Endodermal cell (in vitro differentiated cells): ENCODE results near the gene ADGRG6. TPM values are rescaled to one million over a fixed set of nuclear protein-coding genes. Genes with fewer than 3 reads are reported as not detected.

Experiments used
- DNase-seq: peaks from one replicate; pipeline ENCODE4 v3.0.0-alpha.2; 2017
- H3K27ac ChIP-seq: 2 replicates; pipeline ENCODE4 v1.5.1; 2013; ENCODE audit warnings: mild to moderate bottlenecking, low read depth, low read length, moderate library complexity
- H3K27me3 ChIP-seq: 2 replicates; pipeline ENCODE4 v1.6.1; 2013; ENCODE audit warnings: mild to moderate bottlenecking, low read length, moderate library complexity; ENCODE audit not compliant: insufficient read depth, control insufficient read depth, poor library complexity, severe bottlenecking
- H3K36me3 ChIP-seq: 2 replicates; pipeline ENCODE4 v1.7.0; 2013; ENCODE audit warnings: mild to moderate bottlenecking, low read length, moderate library complexity; ENCODE audit not compliant: control insufficient read depth, insufficient read depth
- H3K4me1 ChIP-seq: one replicate; pipeline ENCODE4 v1.7.0; 2013; ENCODE audit warnings: low read length; ENCODE audit not compliant: control insufficient read depth, insufficient read depth
- H3K4me3 ChIP-seq: 2 replicates; pipeline ENCODE4 v1.5.1; 2013; ENCODE audit warnings: mild to moderate bottlenecking, low read length, moderate library complexity
- H3K9ac ChIP-seq: 2 replicates; pipeline ENCODE4 v1.6.1; 2013; ENCODE audit warnings: mild to moderate bottlenecking, low read length, moderate library complexity; ENCODE audit not compliant: poor library complexity, severe bottlenecking; ENCODE audit errors: extremely low read depth
- H3K9me3 ChIP-seq: 2 replicates; pipeline ENCODE4 v1.6.1; 2013; ENCODE audit warnings: mild to moderate bottlenecking, low read length, moderate library complexity; ENCODE audit not compliant: control insufficient read depth
- H3K27ac Mint-ChIP-seq: 2 replicates; pipeline ENCODE4 v1.8.0; 2020; ENCODE audit warnings: mixed read lengths
- H3K27me3 Mint-ChIP-seq: 2 replicates; pipeline ENCODE4 v1.8.0; 2021; ENCODE audit warnings: mild to moderate bottlenecking, mixed read lengths; ENCODE audit not compliant: insufficient read depth
- H3K36me3 Mint-ChIP-seq: 2 replicates; pipeline ENCODE4 v1.8.0; 2020; ENCODE audit warnings: low read depth, mixed read lengths
- H3K4me1 Mint-ChIP-seq: 2 replicates; pipeline ENCODE4 v1.8.0; 2020; ENCODE audit warnings: mixed read lengths
- H3K4me3 Mint-ChIP-seq: 2 replicates; pipeline ENCODE4 v1.8.0; 2020; ENCODE audit warnings: mild to moderate bottlenecking, moderate library complexity, mixed read lengths
- H3K9me3 Mint-ChIP-seq: 2 replicates; pipeline ENCODE4 v1.8.0; 2020; ENCODE audit warnings: mild to moderate bottlenecking, mixed read lengths
- WGBS, 2 experiments: methylation state at CpG; one replicate each; pipeline versions ENCODE4 v1.1.5 to v1.1.7; 2013; ENCODE audit warnings: missing lambda C conversion rate in 2 of 2, mixed read lengths in 1 of 2; ENCODE audit not compliant: insufficient coverage in 1 of 2, insufficient read length in 1 of 2; 5-methylcytosine and 5-hydroxymethylcytosine counted together
- total RNA-seq, 2 donors: library from RNA; stranded (reverse); fragmentation: NEBNext Ultra II Directional in 1 of 2; extraction: Animal tissue kit (Norgen Biotek cat#: 25700) in 1 of 2; gene quantifications; 2 replicates in 1 of 2; 3 replicates in 1 of 2; pipeline ENCODE4 v1.2.1, GENCODE V29; 2021
- TF ChIP-seq, protein P1 (sequence below): fragments of 200-600 bp; sonication (generic); conservative IDR thresholded peaks from 2 replicates; pipeline ENCODE4 v1.5.0; 2021; ENCODE audit warnings: antibody characterized with exemption, mild to moderate bottlenecking

The ADGRG6 gene
- total RNA-seq, 2 donors from 2014 or later: 20.4 to 26.8 TPM

DNA sequence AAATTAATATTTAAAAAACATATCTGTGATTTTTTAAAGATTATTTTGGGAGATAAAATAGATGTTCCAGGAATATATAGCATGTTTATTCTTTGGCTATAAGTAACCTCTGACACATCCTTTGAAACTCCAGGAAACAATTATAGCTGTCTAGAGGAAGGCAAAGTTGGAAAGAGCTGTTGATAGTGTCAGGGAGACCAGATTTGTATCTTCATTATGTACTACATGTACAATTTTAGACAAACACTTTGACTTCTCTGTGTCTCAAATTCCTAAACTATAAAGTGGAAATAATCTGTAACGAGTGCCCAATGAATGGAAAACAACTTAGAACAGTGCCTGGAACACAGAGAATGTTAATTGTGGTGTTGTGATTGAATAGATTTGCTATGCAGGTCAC lies 25.6 kb upstream of the ADGRG6 start:
- Mint-ChIP-seq H3K36me3 (no peaks in the 10 kb centered on the region), H3K4me3 (no peak overlapping the region), H3K27ac (no peak overlapping the region), H3K4me1 (no peaks in the 10 kb centered on the region), H3K9me3 (no peaks in the 10 kb centered on the region), H3K27me3 (no peaks in the 10 kb centered on the region)
- no peaks in the 10 kb centered on the region for H3K9me3 ChIP-seq
- H3K27ac ChIP-seq: no peak overlapping the region
- 84% methylated on average over 1 of the region's 1 CpG; no CpG with 5 or more reads in 1 of the 2 experiments for WGBS, 2 experiments
- no peaks in the 10 kb centered on the region for H3K27me3 ChIP-seq
- DNase-seq: no peak
- no peaks in the 10 kb centered on the region for H3K36me3 ChIP-seq
- no peaks in the 10 kb centered on the region for H3K4me1 ChIP-seq
- no peak overlapping the region for H3K9ac ChIP-seq
- TF ChIP-seq, protein P1, sequence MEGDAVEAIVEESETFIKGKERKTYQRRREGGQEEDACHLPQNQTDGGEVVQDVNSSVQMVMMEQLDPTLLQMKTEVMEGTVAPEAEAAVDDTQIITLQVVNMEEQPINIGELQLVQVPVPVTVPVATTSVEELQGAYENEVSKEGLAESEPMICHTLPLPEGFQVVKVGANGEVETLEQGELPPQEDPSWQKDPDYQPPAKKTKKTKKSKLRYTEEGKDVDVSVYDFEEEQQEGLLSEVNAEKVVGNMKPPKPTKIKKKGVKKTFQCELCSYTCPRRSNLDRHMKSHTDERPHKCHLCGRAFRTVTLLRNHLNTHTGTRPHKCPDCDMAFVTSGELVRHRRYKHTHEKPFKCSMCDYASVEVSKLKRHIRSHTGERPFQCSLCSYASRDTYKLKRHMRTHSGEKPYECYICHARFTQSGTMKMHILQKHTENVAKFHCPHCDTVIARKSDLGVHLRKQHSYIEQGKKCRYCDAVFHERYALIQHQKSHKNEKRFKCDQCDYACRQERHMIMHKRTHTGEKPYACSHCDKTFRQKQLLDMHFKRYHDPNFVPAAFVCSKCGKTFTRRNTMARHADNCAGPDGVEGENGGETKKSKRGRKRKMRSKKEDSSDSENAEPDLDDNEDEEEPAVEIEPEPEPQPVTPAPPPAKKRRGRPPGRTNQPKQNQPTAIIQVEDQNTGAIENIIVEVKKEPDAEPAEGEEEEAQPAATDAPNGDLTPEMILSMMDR: no peak
- H3K4me3 ChIP-seq: no peak overlapping the region

DNA sequence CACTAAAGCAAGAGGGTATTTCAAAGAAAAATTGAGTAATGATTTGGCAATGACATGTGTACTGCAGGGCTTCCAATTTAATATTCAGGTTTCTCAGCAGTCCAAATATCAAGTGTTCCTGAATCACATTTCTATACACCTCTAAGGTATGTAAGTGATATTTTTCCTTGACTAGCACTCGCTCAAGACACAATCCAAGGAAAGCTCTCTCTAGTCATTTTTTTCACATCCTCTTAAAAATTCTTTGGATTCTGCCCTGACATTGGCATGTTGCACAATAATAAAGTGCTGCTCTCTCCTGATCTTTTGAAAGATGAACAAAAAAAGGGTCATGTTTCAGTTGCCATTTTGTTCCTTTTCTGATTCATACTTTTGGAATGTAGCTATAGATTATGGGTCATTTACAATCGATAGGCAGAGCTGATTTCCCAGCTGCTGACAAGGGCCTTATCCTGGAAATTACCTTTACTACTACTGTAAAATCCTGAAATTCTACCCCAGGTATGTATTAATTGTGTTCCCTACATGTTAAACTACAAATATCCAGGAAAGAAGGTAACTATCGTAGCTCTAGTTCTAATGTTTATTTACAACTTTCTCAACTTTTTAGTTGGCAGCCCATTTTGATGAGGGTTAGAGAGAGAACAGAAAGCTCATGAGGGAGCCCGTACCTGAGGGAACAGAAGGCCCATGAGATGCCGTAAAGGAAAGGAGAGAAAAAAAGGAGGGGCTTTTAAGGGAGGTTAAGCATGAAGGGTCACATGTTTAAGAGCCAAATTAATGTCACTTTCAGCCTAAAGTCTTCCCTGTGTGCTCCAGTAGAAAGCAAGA lies 22.2 kb upstream of the ADGRG6 start:
- H3K27me3 Mint-ChIP-seq: no peaks in the 10 kb centered on the region
- Histone ChIP-seq H3K27me3 (no peaks in the 10 kb centered on the region), H3K9me3 (no peaks in the 10 kb centered on the region), H3K36me3 (no peaks in the 10 kb centered on the region), H3K4me3 (no peak overlapping the region), H3K27ac (no peak overlapping the region), H3K4me1 (no peaks in the 10 kb centered on the region), H3K9ac (no peak overlapping the region)
- H3K36me3 Mint-ChIP-seq: no peaks in the 10 kb centered on the region
- no peak overlapping the region for H3K27ac Mint-ChIP-seq
- H3K4me3 Mint-ChIP-seq: no peak overlapping the region
- TF ChIP-seq, protein P1: no peak
- no peak for DNase-seq
- 86 to 100% methylated on average over 1 to 5 of the region's 5 CpGs for WGBS, 2 experiments
- H3K4me1 Mint-ChIP-seq: no peaks in the 10 kb centered on the region
- H3K9me3 Mint-ChIP-seq: no peaks in the 10 kb centered on the region

DNA sequence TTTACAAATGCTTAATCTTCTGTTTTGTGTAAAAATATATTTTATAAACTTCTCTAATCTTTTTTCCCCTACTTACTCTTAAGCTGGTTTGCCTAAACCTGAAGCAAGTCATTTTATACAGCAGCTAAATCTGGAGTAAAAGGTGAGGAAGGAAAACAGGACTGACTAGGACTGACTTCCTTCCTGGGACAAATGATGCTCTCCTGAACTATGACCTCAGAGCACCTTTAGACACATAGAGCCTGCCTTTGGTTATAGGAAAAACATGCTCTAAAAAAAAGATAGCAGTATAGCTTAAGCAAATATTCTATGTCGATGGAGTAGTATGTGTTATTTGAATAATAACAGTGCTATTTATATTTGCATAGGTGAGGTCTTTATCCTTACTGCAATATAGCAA lies 21.5 kb upstream of the ADGRG6 start:
- no peaks in the 10 kb centered on the region for H3K27me3 ChIP-seq

More for the DNA sequence above, 21.5 kb upstream of the ADGRG6 start:
- H3K27ac ChIP-seq: no peak overlapping the region
- Mint-ChIP-seq H3K4me1 (no peaks in the 10 kb centered on the region), H3K4me3 (no peak overlapping the region), H3K27ac (no peak overlapping the region), H3K9me3 (no peaks in the 10 kb centered on the region), H3K36me3 (no peaks in the 10 kb centered on the region), H3K27me3 (no peaks in the 10 kb centered on the region)
- H3K9ac ChIP-seq: no peak overlapping the region
- DNase-seq: no peak
- no peaks in the 10 kb centered on the region for H3K36me3 ChIP-seq
- TF ChIP-seq, protein P1: no peak
- no peaks in the 10 kb centered on the region for H3K4me1 ChIP-seq
- H3K9me3 ChIP-seq: no peaks in the 10 kb centered on the region
- WGBS, 2 experiments: 90 to 100% methylated on average over 1 of the region's 1 CpG
- H3K4me3 ChIP-seq: no peak overlapping the region
